Measurements from ENCODE around the gene PTPRCAP.

DNA sequence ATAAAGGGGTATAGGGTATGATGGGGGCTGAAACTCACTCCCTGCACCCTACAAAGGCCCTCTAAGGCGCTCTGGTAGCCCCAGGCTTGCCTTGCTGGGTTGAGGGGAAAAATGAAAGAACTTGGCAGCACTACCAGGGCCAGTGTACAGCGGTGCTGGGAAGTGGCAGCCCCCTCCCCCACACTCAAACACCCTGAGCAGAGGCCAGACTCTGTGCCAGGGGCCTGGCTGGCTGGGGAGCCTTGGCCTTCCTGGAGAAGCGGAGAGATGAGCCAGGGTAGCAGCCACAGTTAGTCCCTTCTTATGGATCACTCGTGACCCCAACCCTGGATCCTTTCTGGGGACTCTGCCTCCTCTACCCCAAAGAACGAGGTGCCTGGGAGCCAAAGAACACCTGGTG is 28.9 kb upstream of the PTPRCAP start:
- TF ChIP-seq, protein P1, sequence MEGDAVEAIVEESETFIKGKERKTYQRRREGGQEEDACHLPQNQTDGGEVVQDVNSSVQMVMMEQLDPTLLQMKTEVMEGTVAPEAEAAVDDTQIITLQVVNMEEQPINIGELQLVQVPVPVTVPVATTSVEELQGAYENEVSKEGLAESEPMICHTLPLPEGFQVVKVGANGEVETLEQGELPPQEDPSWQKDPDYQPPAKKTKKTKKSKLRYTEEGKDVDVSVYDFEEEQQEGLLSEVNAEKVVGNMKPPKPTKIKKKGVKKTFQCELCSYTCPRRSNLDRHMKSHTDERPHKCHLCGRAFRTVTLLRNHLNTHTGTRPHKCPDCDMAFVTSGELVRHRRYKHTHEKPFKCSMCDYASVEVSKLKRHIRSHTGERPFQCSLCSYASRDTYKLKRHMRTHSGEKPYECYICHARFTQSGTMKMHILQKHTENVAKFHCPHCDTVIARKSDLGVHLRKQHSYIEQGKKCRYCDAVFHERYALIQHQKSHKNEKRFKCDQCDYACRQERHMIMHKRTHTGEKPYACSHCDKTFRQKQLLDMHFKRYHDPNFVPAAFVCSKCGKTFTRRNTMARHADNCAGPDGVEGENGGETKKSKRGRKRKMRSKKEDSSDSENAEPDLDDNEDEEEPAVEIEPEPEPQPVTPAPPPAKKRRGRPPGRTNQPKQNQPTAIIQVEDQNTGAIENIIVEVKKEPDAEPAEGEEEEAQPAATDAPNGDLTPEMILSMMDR (IDR thresholded peaks at IDR 0.05), result no peak
- no peak for TF ChIP-seq POLR2A (IDR thresholded peaks at IDR 0.05)
